B cell (primary cell): ENCODE data around the gene IGFALS. TPM values are rescaled to one million over a fixed set of nuclear protein-coding genes. Genes with fewer than 3 reads are reported as not detected.

Experiments
- ATAC-seq: fragments of 200-7000 bp; cut with Tn5 transposase; one replicate; pipeline ENCODE4 v1.10.0; 2021; ENCODE audit warnings: low read depth, mild to moderate bottlenecking, moderate number of reproducible peaks, moderate library complexity
- CTCF ChIA-PET: fragments of 350-600 bp; sonication (Branson Sonifier 250); formaldehyde crosslinking; loops from one replicate; lab custom pipeline; 2021; ENCODE audit warnings: antibody characterized with exemption, inconsistent platforms; lab: Charles Lee
- POLR2A ChIA-PET: fragments of 350-600 bp; sonication (Branson Sonifier 250); formaldehyde crosslinking; loops from one replicate; lab custom pipeline; 2021; ENCODE audit warnings: antibody characterized with exemption; lab: Charles Lee
- DNase-seq: peaks from one replicate; pipeline ENCODE4 v3.0.0; 2013
- H2AFZ ChIP-seq: 2 replicates; pipeline ENCODE4 v1.6.1; 2012; ENCODE audit warnings: mild to moderate bottlenecking, low read depth, low read length; ENCODE audit not compliant: insufficient read depth, poor library complexity, severe bottlenecking
- H3K27ac ChIP-seq, 2 donors: 1 replicate in 1 of 2; 2 replicates in 1 of 2; pipeline ENCODE4 v1.5.1; 2012 to 2013; ENCODE audit warnings: low read length in 2 of 2, mild to moderate bottlenecking in 2 of 2, moderate library complexity in 1 of 2
- H3K27me3 ChIP-seq, 4 experiments: fragments of 200-600 bp in 1 of 4; sonication (generic) in 1 of 4; replicated peaks in 1 of 4; 1 replicate in 2 of 4; 2 replicates in 2 of 4; pipeline versions ENCODE4 v1.6.1 to v1.7.0; 2013 to 2016; ENCODE audit warnings: low read length in 3 of 4, mild to moderate bottlenecking in 2 of 4, mixed read lengths in 1 of 4, moderate library complexity in 1 of 4; ENCODE audit not compliant: insufficient read depth in 4 of 4, control insufficient read depth in 3 of 4; ENCODE audit errors: control extremely low read depth in 1 of 4
- H3K36me3 ChIP-seq, 2 experiments: replicated peaks in 1 of 2; 1 replicate in 1 of 2; 2 replicates in 1 of 2; pipeline versions ENCODE4 v1.6.1 to v1.7.1; 2013; ENCODE audit warnings: low read length in 1 of 2; ENCODE audit not compliant: insufficient read depth in 2 of 2, control insufficient read depth in 1 of 2; ENCODE audit errors: control extremely low read depth in 1 of 2, extremely low read depth in 1 of 2
- H3K4me1 ChIP-seq, 2 donors: fragments of 200-600 bp in 1 of 2; sonication (generic) in 1 of 2; 1 replicate in 1 of 2; 2 replicates in 1 of 2; pipeline versions ENCODE4 v1.5.1 to v1.6.1; 2013 to 2017; ENCODE audit warnings: low read length in 2 of 2; ENCODE audit not compliant: control insufficient read depth in 2 of 2, insufficient read depth in 2 of 2
- H3K4me2 ChIP-seq: replicated peaks from 2 replicates; pipeline ENCODE3; 2012; ENCODE audit warnings: mild to moderate bottlenecking, low read depth, low read length; ENCODE audit not compliant: poor library complexity, severe bottlenecking
- H3K4me3 ChIP-seq, 5 experiments: fragments of 200-600 bp in 1 of 5; sonication (generic) in 1 of 5; 1 replicate in 3 of 5; 2 replicates in 2 of 5; pipeline versions ENCODE4 v1.5.1 to v1.7.0; 2011 to 2016; ENCODE audit warnings: low read length in 4 of 5, mild to moderate bottlenecking in 4 of 5, low read depth in 2 of 5, control low read depth in 1 of 5, moderate library complexity in 1 of 5; ENCODE audit not compliant: insufficient read depth in 1 of 5; ENCODE audit errors: control extremely low read depth in 1 of 5, extremely low read depth in 1 of 5
- H3K79me2 ChIP-seq: fragments of 200-600 bp; sonication (generic); one replicate; pipeline ENCODE4 v1.6.0; 2016; ENCODE audit warnings: low read length; ENCODE audit not compliant: control insufficient read depth, insufficient read depth
- H3K9ac ChIP-seq: fragments of 200-600 bp; sonication (generic); 2 replicates; pipeline ENCODE4 v1.6.1; 2017; ENCODE audit warnings: mild to moderate bottlenecking, low read length, moderate library complexity
- H3K9me3 ChIP-seq, 3 donors: one replicate each; pipeline versions ENCODE4 v1.6.1 to v1.7.1; 2013; ENCODE audit warnings: low read length in 2 of 3; ENCODE audit not compliant: control insufficient read depth in 2 of 3, insufficient read depth in 1 of 3; ENCODE audit errors: control extremely low read depth in 1 of 3
- H4K20me1 ChIP-seq: 2 replicates; pipeline ENCODE4 v1.6.0; 2012; ENCODE audit warnings: mild to moderate bottlenecking, low read length; ENCODE audit not compliant: insufficient read depth, control insufficient read depth, poor library complexity, severe bottlenecking
- H3K27ac Mint-ChIP-seq: one replicate; pipeline ENCODE4 v1.8.0; 2021; ENCODE audit warnings: mixed read lengths
- H3K27me3 Mint-ChIP-seq: one replicate; pipeline ENCODE4 v1.8.0; 2021; ENCODE audit warnings: mixed read lengths
- H3K4me1 Mint-ChIP-seq: one replicate; pipeline ENCODE4 v1.8.0; 2021; ENCODE audit warnings: mixed read lengths
- H3K4me3 Mint-ChIP-seq: one replicate; pipeline ENCODE4 v1.8.0; 2021; ENCODE audit warnings: mixed read lengths
- H3K9me3 Mint-ChIP-seq: one replicate; pipeline ENCODE4 v1.8.0; 2022; ENCODE audit warnings: mixed read lengths; ENCODE audit not compliant: insufficient read depth
- EZH2 ChIP-seq: IDR thresholded peaks from 2 replicates; pipeline ENCODE4 v1.6.1; 2012; ENCODE audit warnings: borderline replicate concordance, low read depth, mild to moderate bottlenecking, moderate library complexity, low read length; ENCODE audit not compliant: insufficient read depth, poor library complexity, severe bottlenecking
- WGBS: methylation state at CpG from one replicate; pipeline ENCODE4 v1.1.5; 2013; ENCODE audit warnings: missing lambda C conversion rate; ENCODE audit not compliant: insufficient coverage; 5-methylcytosine and 5-hydroxymethylcytosine counted together
- intact Hi-C: fragments of 100-400 bp; cut with micrococcal nuclease; formaldehyde crosslinking; loops from one replicate; pipeline ENCODE4 v1.10.0; 2022
- polyA plus RNA-seq: library from polyadenylated mRNA; depleted of rRNA; stranded (reverse); fragments of >200 nt; gene quantifications from 2 replicates; pipeline ENCODE4 v1.2.3, GENCODE V29; 2012
- total RNA-seq, 2 donors: library from RNA; stranded (reverse); fragments of 120-200 nt in 1 of 2; gene quantifications; 1 replicate in 1 of 2; 2 replicates in 1 of 2; pipeline versions ENCODE4 v1.2.3 to v1.2.4, GENCODE V29; 2013 to 2022
- TF ChIP-seq, protein P1 (sequence below): fragments of 200-600 bp; IDR thresholded peaks from one replicate; pipeline ENCODE4 v1.8.0; 2022; ENCODE audit warnings: antibody characterized with exemption, mild to moderate bottlenecking

Gene IGFALS
- total and polyA plus RNA-seq, 2 donors (not counting 1 experiment from before 2014, with no cell fraction given), result 0.49 TPM; not detected in 1

DNA sequence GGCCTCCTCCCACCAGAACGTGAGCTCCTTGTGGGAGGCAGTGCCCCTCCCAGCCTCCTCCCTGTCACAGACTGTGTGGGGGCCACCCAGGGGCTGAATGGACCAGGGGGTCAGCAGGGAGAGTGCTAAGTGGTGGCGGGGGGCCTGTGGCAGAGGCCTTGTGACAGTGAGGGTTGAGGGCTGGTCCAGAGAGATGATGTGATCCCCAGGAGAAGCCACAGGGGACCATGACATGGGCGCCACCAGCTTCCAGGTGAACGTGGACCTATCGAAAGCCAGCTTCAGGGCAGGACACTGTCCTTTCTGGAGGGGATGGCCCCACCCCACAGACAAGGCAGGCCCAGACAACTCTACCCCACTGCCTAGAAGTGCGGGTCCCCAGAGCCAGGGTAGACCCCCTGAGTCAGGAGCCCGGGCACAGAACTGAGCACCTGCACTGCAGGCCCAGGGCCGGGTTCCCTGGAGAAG is 14.2 kb downstream of the IGFALS start:
- H3K27me3 Mint-ChIP-seq, result no peaks in the 10 kb centered on the region
- no peaks in the 10 kb centered on the region for H3K9me3 ChIP-seq
- H3K4me2 ChIP-seq, result no peak overlapping the region
- H3K9me3 Mint-ChIP-seq, result no peaks in the 10 kb centered on the region
- H3K4me1 Mint-ChIP-seq, result peaks cover 28% of the 10 kb centered on the region
- peaks cover 15 to 42% of the 10 kb centered on the region in 2 donors for H3K4me1 ChIP-seq
- H4K20me1 ChIP-seq, result peaks cover 76% of the 10 kb centered on the region
- H2AFZ ChIP-seq, result no peak overlapping the region
- H3K4me3 ChIP-seq, result no peak overlapping the region
- CTCF ChIA-PET, result interaction anchor here (1.3 kb wide), 1 partner anchor 69 kb away, joined by 3 read pairs; no protein-coding TSS in a partner anchor
- H3K27me3 ChIP-seq, result no peaks in the 10 kb centered on the region
- TF ChIP-seq EZH2, result no peak
- TF ChIP-seq, protein P1, sequence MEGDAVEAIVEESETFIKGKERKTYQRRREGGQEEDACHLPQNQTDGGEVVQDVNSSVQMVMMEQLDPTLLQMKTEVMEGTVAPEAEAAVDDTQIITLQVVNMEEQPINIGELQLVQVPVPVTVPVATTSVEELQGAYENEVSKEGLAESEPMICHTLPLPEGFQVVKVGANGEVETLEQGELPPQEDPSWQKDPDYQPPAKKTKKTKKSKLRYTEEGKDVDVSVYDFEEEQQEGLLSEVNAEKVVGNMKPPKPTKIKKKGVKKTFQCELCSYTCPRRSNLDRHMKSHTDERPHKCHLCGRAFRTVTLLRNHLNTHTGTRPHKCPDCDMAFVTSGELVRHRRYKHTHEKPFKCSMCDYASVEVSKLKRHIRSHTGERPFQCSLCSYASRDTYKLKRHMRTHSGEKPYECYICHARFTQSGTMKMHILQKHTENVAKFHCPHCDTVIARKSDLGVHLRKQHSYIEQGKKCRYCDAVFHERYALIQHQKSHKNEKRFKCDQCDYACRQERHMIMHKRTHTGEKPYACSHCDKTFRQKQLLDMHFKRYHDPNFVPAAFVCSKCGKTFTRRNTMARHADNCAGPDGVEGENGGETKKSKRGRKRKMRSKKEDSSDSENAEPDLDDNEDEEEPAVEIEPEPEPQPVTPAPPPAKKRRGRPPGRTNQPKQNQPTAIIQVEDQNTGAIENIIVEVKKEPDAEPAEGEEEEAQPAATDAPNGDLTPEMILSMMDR, result no peak
- 97% methylated on average over 7 of the region's 8 CpGs for WGBS
- H3K4me3 Mint-ChIP-seq, result no peak overlapping the region
- no peak overlapping the region for H3K27ac ChIP-seq
- ATAC-seq (no peak), DNase-seq (no peak)
- intact Hi-C loops, result no loop called here
- peaks cover 49% of the 10 kb centered on the region for H3K79me2 ChIP-seq
- POLR2A ChIA-PET, result no interaction called here
- peak overlapping the region; percentile 32 for H3K27ac Mint-ChIP-seq
- H3K9ac ChIP-seq, result no peak overlapping the region
- H3K36me3 ChIP-seq, result peaks cover 0 to 29% of the 10 kb centered on the region in 2 experiments
